GM12892 (cell line): ENCODE results near the gene ITGB5.

Source experiments
- POLR2A ChIP-seq: IDR thresholded peaks from 2 replicates; pipeline ENCODE4 v1.6.1; 2011; ENCODE audit warnings: low read depth, low read length, control low read depth
- POLR2AphosphoS5 ChIP-seq: IDR thresholded peaks from 2 replicates; pipeline ENCODE4 v1.6.1; 2011; ENCODE audit warnings: low read depth, low read length, control low read depth
- TAF1 ChIP-seq: IDR thresholded peaks from 2 replicates; pipeline ENCODE4 v1.6.1; 2011; ENCODE audit warnings: low read depth, mild to moderate bottlenecking, control low read depth, low read length, borderline replicate concordance

DNA sequence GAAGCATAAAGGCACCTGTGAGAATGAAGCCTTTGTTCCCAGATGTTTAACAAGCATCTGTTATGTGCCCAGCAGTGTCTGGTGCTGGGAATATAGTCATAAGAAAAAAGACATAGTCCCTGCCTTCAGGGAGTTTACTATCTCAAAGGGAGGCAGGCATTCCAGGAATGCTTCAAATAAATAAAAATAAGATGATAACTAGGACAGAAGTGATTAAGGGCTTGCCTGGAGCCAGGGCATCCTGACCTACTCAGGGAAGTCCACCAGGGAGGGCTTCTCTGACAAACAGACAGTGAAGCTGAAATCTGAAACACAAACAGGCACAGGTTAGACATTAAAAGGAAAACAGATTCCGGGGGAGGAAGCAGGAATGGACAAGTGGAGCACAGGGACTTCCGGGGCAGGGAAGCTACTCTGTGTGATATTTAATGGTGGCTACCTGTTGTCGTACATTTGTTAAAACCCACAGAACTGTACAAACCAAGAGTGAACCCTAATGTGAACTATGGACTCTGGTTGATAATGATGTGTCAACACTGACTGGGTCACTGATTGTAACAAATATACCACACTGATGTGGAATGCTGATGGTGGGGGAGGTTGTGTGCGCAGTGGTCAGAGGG is 53.3 kb downstream of the ITGB5 start:
- no peak for TF ChIP-seq TAF1
- no peak for TF ChIP-seq POLR2A
- TF ChIP-seq POLR2AphosphoS5: no peak
